Stimulated activated CD8-positive, alpha-beta memory T cell treated with anti-CD3 and anti-CD28 coated beads, Interleukin-15, amount 100 ng/mL, for 4 hours (primary cell): ENCODE results near the gene PDZRN3.

Experiments
- DNase-seq, 2 donors: peaks; one replicate each; pipeline ENCODE4 v3.0.0-alpha.2; 2020; ENCODE audit warnings: low read depth in 2 of 2

Gene PDZRN3

DNA sequence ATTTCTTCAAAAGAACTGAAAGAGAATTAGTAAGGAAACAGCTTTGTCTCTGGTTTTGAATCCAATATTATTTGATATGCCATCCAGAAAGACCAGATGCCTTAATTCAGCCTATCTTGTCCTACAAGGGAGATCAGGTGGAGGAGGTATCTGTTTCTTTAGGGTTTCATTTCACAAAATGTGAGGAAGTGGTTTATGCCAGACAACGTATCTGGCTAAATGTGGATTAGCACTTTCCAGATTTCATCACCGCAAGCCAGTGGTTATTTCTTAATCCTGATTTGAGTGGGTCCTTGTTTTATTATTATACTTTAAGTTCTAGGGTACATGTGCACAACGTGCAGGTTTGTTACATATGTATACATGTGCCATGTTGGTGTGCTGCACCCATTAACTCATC lies 292.2 kb downstream of the PDZRN3 start:
- DNase-seq, result no peak
